Pancreas (tissue), 10 donors: ENCODE data around the gene MED29. TPM values are rescaled to one million over a fixed set of nuclear protein-coding genes. Genes with fewer than 3 reads are reported as not detected.

Source experiments
- ATAC-seq, 4 donors: fragments of 200-7000 bp; cut with Tn5 transposase; one replicate each; pipeline versions ENCODE4 v1.8.0 to v1.9.1; 2020; ENCODE audit warnings: mild to moderate bottlenecking in 4 of 4, moderate library complexity in 4 of 4
- DNase-seq, 6 donors: peaks; one replicate each; pipeline ENCODE4 v3.0.0-alpha.2; 2020
- FAIRE-seq: peaks from 2 replicates; lab custom pipeline; 2012; peaks lifted over from hg19 to GRCh38; lab: Jason Lieb, UNC
- H3K27ac ChIP-seq, 4 donors: fragments of 200-600 bp; sonication (generic); 1 replicate in 3 of 4; 2 replicates in 1 of 4; pipeline versions ENCODE4 v1.5.0 to v1.8.0; 2020
- H3K27me3 ChIP-seq, 4 donors: fragments of 200-600 bp; one replicate each; pipeline ENCODE4 v1.8.0; 2021
- H3K36me3 ChIP-seq, 3 donors: fragments of 200-600 bp; sonication (generic) in 1 of 3; one replicate each; pipeline versions ENCODE4 v1.5.0 to v1.8.0; 2020 to 2021
- H3K4me1 ChIP-seq, 3 donors: fragments of 200-600 bp; one replicate each; pipeline ENCODE4 v1.8.0; 2021
- H3K4me3 ChIP-seq, 4 donors: fragments of 200-600 bp; sonication (generic) in 2 of 4; one replicate each; pipeline versions ENCODE4 v1.5.0 to v1.8.0; 2020 to 2021
- H3K9me3 ChIP-seq, 4 donors: fragments of 200-600 bp; one replicate each; pipeline ENCODE4 v1.8.0; 2021
- WGBS, 2 donors: extraction: QIAGEN DNeasy Blood & Tissue Kit; methylation state at CpG; one replicate each; pipeline ENCODE4 v1.1.7; 2013; 5-methylcytosine and 5-hydroxymethylcytosine counted together
- intact Hi-C, 3 donors: fragments of 100-400 bp; cut with DNase I; formaldehyde crosslinking; loops; one replicate each; pipeline versions ENCODE4 v1.11.1 to v1.14.2; 2022
- polyA plus RNA-seq, 2 donors: library from polyadenylated mRNA; stranded (reverse); fragments of 200-250 nt; gene quantifications; one replicate each; pipeline ENCODE4 v1.2.3, GENCODE V29; 2013
- total RNA-seq, 6 donors: library from RNA; stranded (reverse); fragmentation: NEBNext Ultra II Directional in 4 of 6; extraction: Animal tissue kit (Norgen Biotek cat#: 25700) in 4 of 6; gene quantifications; one replicate each; pipeline versions ENCODE4 v1.2.1 to v1.2.4, GENCODE V29; 2021 to 2023
- TF ChIP-seq, protein P1 (sequence below), 4 donors: fragments of 200-600 bp; sonication (generic) in 3 of 4; IDR thresholded peaks; one replicate each; pipeline versions ENCODE4 v1.5.0 to v1.8.0; 2021; ENCODE audit warnings: antibody characterized with exemption in 4 of 4
- donor health status: healthy with polysubstance abuse.
- donor health status: DM: no; HTN: no; CAD: no; lungs with moderate emphysema.
- donor health status: DM: no; HTN: no; CAD: no.
- donor health status: control.
- donor health status: control.
- donor health status: Bipolar disorder and iron deficiency.
- donor health status: DM: yes; HTN: yes; CAD: no.
- donor health status: DM: no; HTN: no; CAD: no.
- donor health status: DM: no; HTN: no; CAD: no.
- donor health status: DM: yes; HTN: yes; CAD: no.

The MED29 gene
- total and polyA plus RNA-seq, 8 donors, result 13.2 to 23.9 (median 17.5) TPM

DNA sequence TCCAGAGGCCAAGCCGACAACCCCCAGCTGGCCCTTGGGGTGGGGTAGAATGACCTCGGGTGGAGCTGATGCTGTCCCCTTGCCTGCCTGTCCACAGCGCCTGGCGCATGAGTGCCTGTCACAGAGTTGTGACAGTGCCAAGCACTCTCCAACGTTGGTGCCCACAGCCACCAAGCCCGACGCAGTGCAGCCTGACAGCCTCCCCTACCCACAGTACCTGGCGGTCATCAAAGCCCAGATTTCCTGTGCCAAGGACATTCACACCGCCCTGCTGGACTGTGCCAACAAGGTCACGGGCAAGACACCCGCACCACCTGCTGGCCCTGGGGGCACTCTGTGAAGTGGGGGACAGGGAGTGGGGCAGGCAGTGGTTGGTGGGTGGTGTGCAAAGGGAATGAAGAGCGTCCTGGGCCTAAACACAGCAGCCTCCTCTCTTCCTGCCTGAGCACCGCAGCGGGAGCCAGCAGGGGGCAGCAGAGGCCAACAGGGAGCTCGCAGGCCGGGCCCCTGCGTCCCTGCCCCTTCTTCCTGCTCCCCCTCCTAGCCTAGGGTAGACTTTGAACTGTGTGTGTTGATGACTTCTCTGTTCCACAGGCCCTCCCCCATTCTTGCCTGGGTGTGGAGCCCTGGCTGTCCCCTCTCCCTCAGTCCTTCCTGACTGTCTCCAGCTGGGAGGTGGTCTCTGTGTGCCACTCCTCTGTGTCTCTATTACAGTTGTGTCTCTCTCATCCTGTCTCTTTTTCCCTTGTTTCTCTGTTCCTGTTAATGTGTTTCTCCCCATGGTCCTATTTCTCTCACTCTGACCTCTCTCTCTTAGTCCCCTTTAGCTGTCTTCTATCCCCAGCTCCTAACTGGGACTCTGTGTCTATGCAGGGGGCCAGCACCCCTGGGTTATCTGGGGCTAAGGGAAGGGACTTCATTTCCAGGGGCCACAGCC, 6.5 kb downstream of the MED29 start:
- DNase-seq (peak; percentile 83 to 98 (median 91)), ATAC-seq (peak; percentile 79 to 86 (median 84)), FAIRE-seq (no peak)
- 10% methylated on average over 17 of the region's 17 CpGs for WGBS, 2 donors
- Histone ChIP-seq H3K4me3 (no peak overlapping the region), H3K27ac (peak overlapping the region; percentile 46 to 85 (median 66)), H3K36me3 (peaks cover 0 to 6% (median 0%) of the 10 kb centered on the region in 3 donors), H3K9me3 (no peaks in the 10 kb centered on the region), H3K27me3 (no peaks in the 10 kb centered on the region), H3K4me1 (peaks cover 6 to 25% (median 15%) of the 10 kb centered on the region in 3 donors)
- TF ChIP-seq, protein P1, sequence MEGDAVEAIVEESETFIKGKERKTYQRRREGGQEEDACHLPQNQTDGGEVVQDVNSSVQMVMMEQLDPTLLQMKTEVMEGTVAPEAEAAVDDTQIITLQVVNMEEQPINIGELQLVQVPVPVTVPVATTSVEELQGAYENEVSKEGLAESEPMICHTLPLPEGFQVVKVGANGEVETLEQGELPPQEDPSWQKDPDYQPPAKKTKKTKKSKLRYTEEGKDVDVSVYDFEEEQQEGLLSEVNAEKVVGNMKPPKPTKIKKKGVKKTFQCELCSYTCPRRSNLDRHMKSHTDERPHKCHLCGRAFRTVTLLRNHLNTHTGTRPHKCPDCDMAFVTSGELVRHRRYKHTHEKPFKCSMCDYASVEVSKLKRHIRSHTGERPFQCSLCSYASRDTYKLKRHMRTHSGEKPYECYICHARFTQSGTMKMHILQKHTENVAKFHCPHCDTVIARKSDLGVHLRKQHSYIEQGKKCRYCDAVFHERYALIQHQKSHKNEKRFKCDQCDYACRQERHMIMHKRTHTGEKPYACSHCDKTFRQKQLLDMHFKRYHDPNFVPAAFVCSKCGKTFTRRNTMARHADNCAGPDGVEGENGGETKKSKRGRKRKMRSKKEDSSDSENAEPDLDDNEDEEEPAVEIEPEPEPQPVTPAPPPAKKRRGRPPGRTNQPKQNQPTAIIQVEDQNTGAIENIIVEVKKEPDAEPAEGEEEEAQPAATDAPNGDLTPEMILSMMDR (IDR thresholded peaks at IDR 0.05), result peak; percentile 91 to 96 (median 94)
- intact Hi-C loops, result loop anchor here in 1 of 3 donors (10.0 kb wide), 1 partner anchor 137 kb away; the partner anchor contains the start of gene EID2B

DNA sequence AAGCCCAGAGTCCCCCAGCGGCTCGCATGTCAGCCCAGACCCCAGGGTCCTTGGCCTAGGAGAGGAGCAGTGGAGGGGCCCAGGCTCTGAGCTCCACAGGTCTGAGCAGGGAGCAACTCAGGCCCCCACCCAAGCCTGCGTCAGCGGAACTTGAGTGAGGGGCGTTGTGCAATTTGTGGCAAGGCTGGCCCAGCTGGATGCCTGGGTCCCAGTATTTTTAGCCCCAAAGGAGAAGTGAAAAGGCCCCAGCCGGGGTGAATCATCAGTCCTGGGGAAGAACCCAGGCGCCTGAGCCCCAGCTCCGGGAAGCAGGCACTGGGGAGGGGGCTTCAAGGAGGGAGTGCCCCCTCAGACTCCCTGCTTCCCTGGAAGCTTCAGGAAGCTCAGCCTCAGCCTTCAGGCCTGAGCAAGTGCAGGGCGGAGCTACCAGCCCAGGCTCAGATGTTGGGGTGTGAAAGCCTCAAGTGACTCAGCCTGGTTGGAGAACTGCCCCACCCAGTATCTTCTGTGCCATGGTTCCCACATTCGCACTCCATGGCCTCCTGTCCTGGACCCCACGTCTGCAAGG, 7.2 kb downstream of the MED29 start:
- ATAC-seq (peak in 2 of 4 donors; percentile 2 to 6), FAIRE-seq (no peak), DNase-seq (peak in 3 of 6 donors; percentile 54 to 75 (median 63))
- Histone ChIP-seq H3K27ac (peak overlapping the region; percentile 46 to 85 (median 66)), H3K4me1 (peaks cover 6 to 25% (median 15%) of the 10 kb centered on the region in 3 donors), H3K4me3 (no peak overlapping the region), H3K27me3 (no peaks in the 10 kb centered on the region), H3K9me3 (no peaks in the 10 kb centered on the region), H3K36me3 (peaks cover 0 to 6% (median 0%) of the 10 kb centered on the region in 3 donors)
- 80 to 89% methylated on average over 11 of the region's 11 CpGs for WGBS, 2 donors
- TF ChIP-seq, protein P1 (IDR thresholded peaks at IDR 0.05), result no peak
- intact Hi-C loops, result loop anchor here in 1 of 3 donors (10.0 kb wide), 1 partner anchor 136 kb away; the partner anchor contains the start of gene EID2B

DNA sequence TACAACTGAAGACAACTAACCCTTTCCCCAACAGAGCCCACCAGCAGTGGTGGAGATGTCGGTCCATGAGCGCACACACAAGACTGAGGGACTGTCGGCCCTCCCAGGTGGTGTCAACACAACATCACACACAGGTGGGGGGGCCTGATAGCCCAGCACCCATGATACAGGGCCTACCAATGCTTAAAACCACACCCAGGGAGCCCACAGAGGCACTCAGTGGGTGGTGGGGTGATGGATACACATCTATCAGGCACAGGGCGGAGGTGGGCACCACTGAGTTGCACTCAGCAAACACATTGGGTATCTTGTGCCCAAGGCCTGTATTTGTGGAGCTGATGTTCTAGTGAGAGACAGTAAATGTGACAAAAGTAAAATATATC, 8.5 kb downstream of the MED29 start:
- TF ChIP-seq, protein P1 (IDR thresholded peaks at IDR 0.05), result no peak
- H3K4me1 ChIP-seq, result peaks cover 6 to 29% (median 15%) of the 10 kb centered on the region in 3 donors
- H3K27ac ChIP-seq, result no peak overlapping the region
- H3K4me3 ChIP-seq, result no peak overlapping the region
- FAIRE-seq (no peak), DNase-seq (no peak), ATAC-seq (no peak)
- no peaks in the 10 kb centered on the region for H3K9me3 ChIP-seq
- H3K36me3 ChIP-seq, result no peaks in the 10 kb centered on the region
- 94 to 97% methylated on average over 4 of the region's 4 CpGs for WGBS, 2 donors
- intact Hi-C loops, result loop anchor here in 1 of 3 donors (10.0 kb wide), 1 partner anchor 135 kb away; the partner anchor contains the start of gene EID2B
- H3K27me3 ChIP-seq, result no peaks in the 10 kb centered on the region

DNA sequence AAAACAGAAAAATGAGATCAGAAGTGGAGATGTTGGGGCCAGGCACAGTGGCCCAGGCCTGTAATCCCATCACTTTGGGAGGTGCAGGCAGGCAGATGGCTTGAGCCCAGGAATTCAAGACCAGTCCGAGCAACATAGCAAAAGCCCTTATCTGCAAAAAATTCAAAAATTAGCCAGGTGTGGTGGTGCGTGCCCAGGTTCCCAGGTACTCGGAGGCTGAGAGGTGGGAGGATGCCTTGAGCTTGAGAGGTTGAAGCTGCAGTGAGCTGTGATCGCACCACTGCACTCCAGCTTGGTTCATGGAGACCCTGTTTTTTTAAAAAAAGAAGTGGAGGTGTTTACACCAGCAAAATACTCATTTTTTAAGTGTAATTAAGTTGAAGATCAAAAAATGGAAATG, 8.9 kb downstream of the MED29 start:
- 40 to 59% methylated on average over 4 of the region's 4 CpGs for WGBS, 2 donors
- no peaks in the 10 kb centered on the region for H3K27me3 ChIP-seq
- intact Hi-C loops, result no loop called here
- FAIRE-seq (no peak), DNase-seq (no peak), ATAC-seq (no peak)
- H3K4me3 ChIP-seq, result no peak overlapping the region
- no peaks in the 10 kb centered on the region for H3K36me3 ChIP-seq
- TF ChIP-seq, protein P1 (IDR thresholded peaks at IDR 0.05), result no peak
- H3K4me1 ChIP-seq, result peaks cover 6 to 29% (median 15%) of the 10 kb centered on the region in 3 donors
- no peaks in the 10 kb centered on the region for H3K9me3 ChIP-seq
- H3K27ac ChIP-seq, result no peak overlapping the region
